H9 (cell line): Measurements from ENCODE around the gene MAGI1. TPM values are rescaled to one million over a fixed set of nuclear protein-coding genes. Genes with fewer than 3 reads are reported as not detected.

Source experiments
- DNase-seq: peaks from one replicate; pipeline ENCODE4 v3.0.0-alpha.2; 2017
- H2AFZ ChIP-seq: one replicate; pipeline ENCODE4 v1.6.1; 2013; ENCODE audit warnings: mild to moderate bottlenecking, low read length, control low read depth, moderate library complexity
- H2AK5ac ChIP-seq: 2 replicates; pipeline ENCODE4 v1.6.1; 2013; ENCODE audit warnings: low read length, control low read depth, mixed read lengths; ENCODE audit not compliant: insufficient read length
- H2BK120ac ChIP-seq: one replicate; pipeline ENCODE4 v1.6.1; 2013; ENCODE audit warnings: low read depth, mild to moderate bottlenecking, low read length, control low read depth, inconsistent platforms; ENCODE audit not compliant: poor library complexity, severe bottlenecking
- H2BK12ac ChIP-seq: 2 replicates; pipeline ENCODE4 v1.6.1; 2013; ENCODE audit warnings: low read length, control low read depth, mixed read lengths, low read depth; ENCODE audit not compliant: insufficient read length
- H2BK15ac ChIP-seq: 2 replicates; pipeline ENCODE4 v1.6.1; 2013; ENCODE audit warnings: low read depth, low read length, control low read depth
- H2BK20ac ChIP-seq: one replicate; pipeline ENCODE4 v1.6.1; 2013; ENCODE audit warnings: low read depth, mild to moderate bottlenecking, low read length, control low read depth, inconsistent platforms; ENCODE audit not compliant: poor library complexity, severe bottlenecking
- H2BK5ac ChIP-seq: 2 replicates; pipeline ENCODE4 v1.6.1; 2013; ENCODE audit warnings: low read length, control low read depth, mixed read lengths; ENCODE audit not compliant: insufficient read length
- H3K14ac ChIP-seq: 2 replicates; pipeline ENCODE4 v1.6.1; 2013; ENCODE audit warnings: low read length, control low read depth; ENCODE audit not compliant: insufficient read depth
- H3K18ac ChIP-seq: 2 replicates; pipeline ENCODE4 v1.6.1; 2013; ENCODE audit warnings: low read depth, mild to moderate bottlenecking, mixed read lengths, low read length, control low read depth; ENCODE audit not compliant: insufficient read length
- H3K23ac ChIP-seq: 2 replicates; pipeline ENCODE4 v1.6.1; 2013; ENCODE audit warnings: low read length, control low read depth, mixed read lengths, low read depth; ENCODE audit not compliant: insufficient read length
- H3K23me2 ChIP-seq: 2 replicates; pipeline ENCODE4 v1.6.1; 2013; ENCODE audit warnings: low read depth, mild to moderate bottlenecking, mixed read lengths, low read length, control low read depth; ENCODE audit not compliant: insufficient read length, poor library complexity, severe bottlenecking
- H3K27ac ChIP-seq: 2 replicates; pipeline ENCODE4 v1.5.1; 2013; ENCODE audit warnings: low read length, control low read depth, mixed read lengths, low read depth; ENCODE audit not compliant: insufficient read length
- H3K27me3 ChIP-seq: 2 replicates; pipeline ENCODE4 v1.6.1; 2013; ENCODE audit warnings: low read length, control low read depth, inconsistent platforms; ENCODE audit not compliant: insufficient read depth
- H3K4ac ChIP-seq: 2 replicates; pipeline ENCODE4 v1.6.1; 2013; ENCODE audit warnings: low read depth, mild to moderate bottlenecking, control low read depth, inconsistent platforms, low read length, moderate library complexity
- H3K4me1 ChIP-seq: 2 replicates; pipeline ENCODE4 v1.6.1; 2013; ENCODE audit warnings: low read length, control low read depth, inconsistent platforms; ENCODE audit not compliant: insufficient read depth
- H3K4me2 ChIP-seq: 2 replicates; pipeline ENCODE4 v1.6.1; 2013; ENCODE audit warnings: low read length, control low read depth, mixed read lengths; ENCODE audit not compliant: insufficient read length, insufficient read depth
- H3K56ac ChIP-seq: 2 replicates; pipeline ENCODE4 v1.6.1; 2013; ENCODE audit warnings: low read depth, mild to moderate bottlenecking, mixed read lengths, low read length, control low read depth; ENCODE audit not compliant: insufficient read length
- H3K79me1 ChIP-seq: 2 replicates; pipeline ENCODE4 v1.6.1; 2013; ENCODE audit warnings: low read depth, mild to moderate bottlenecking, moderate library complexity, low read length, control low read depth, inconsistent platforms; ENCODE audit not compliant: insufficient read depth, poor library complexity, severe bottlenecking
- H3K79me2 ChIP-seq: 2 replicates; pipeline ENCODE4 v1.6.1; 2013; ENCODE audit warnings: low read length, control low read depth, inconsistent platforms; ENCODE audit not compliant: insufficient read depth
- H3K9ac ChIP-seq: 2 replicates; pipeline ENCODE4 v1.6.1; 2013; ENCODE audit warnings: low read length, control low read depth, mixed read lengths; ENCODE audit not compliant: insufficient read length; ENCODE audit errors: extremely low read depth
- H3K9me3 ChIP-seq: one replicate; pipeline ENCODE4 v1.6.1; 2013; ENCODE audit warnings: low read depth, low read length, inconsistent platforms; ENCODE audit not compliant: control insufficient read depth
- H3T11ph ChIP-seq: one replicate; pipeline ENCODE4 v1.6.1; 2013; ENCODE audit warnings: mild to moderate bottlenecking, low read length, control low read depth, inconsistent platforms
- H4K20me1 ChIP-seq: one replicate; pipeline ENCODE4 v1.6.1; 2013; ENCODE audit not compliant: control insufficient read depth, insufficient read length, insufficient read depth
- H4K5ac ChIP-seq: 2 replicates; pipeline ENCODE4 v1.6.1; 2013; ENCODE audit warnings: low read depth, mild to moderate bottlenecking, mixed read lengths, low read length, control low read depth; ENCODE audit not compliant: insufficient read length
- H4K8ac ChIP-seq: replicated peaks from 2 replicates; pipeline ENCODE4 v1.6.1; 2013; ENCODE audit warnings: low read length, control low read depth, mixed read lengths, low read depth; ENCODE audit not compliant: insufficient read length
- H4K91ac ChIP-seq: 2 replicates; pipeline ENCODE4 v1.6.1; 2013; ENCODE audit warnings: low read depth, mild to moderate bottlenecking, moderate library complexity, mixed read lengths, low read length, control low read depth; ENCODE audit not compliant: insufficient read length
- H3K27ac Mint-ChIP-seq, 3 experiments: 2 replicates in 2 of 3; 3 replicates in 1 of 3; pipeline ENCODE4 v1.8.0; 2020 to 2021; ENCODE audit warnings: mixed read lengths in 3 of 3, mild to moderate bottlenecking in 1 of 3, moderate library complexity in 1 of 3
- H3K27me3 Mint-ChIP-seq: 2 replicates; pipeline ENCODE4 v1.8.0; 2021; ENCODE audit warnings: low read depth, mild to moderate bottlenecking, moderate library complexity, mixed read lengths
- H3K36me3 Mint-ChIP-seq, 3 experiments: 2 replicates in 2 of 3; 3 replicates in 1 of 3; pipeline ENCODE4 v1.8.0; 2020 to 2021; ENCODE audit warnings: low read depth in 3 of 3, mixed read lengths in 3 of 3; ENCODE audit not compliant: insufficient read depth in 1 of 3
- H3K4me1 Mint-ChIP-seq, 2 experiments: 2 replicates each; pipeline ENCODE4 v1.8.0; 2020; ENCODE audit warnings: mixed read lengths in 2 of 2
- H3K4me3 Mint-ChIP-seq, 2 experiments: 2 replicates in 1 of 2; 3 replicates in 1 of 2; pipeline ENCODE4 v1.8.0; 2020 to 2021; ENCODE audit warnings: mild to moderate bottlenecking in 2 of 2, mixed read lengths in 2 of 2, moderate library complexity in 1 of 2
- H3K9me3 Mint-ChIP-seq, 2 experiments: 2 replicates in 1 of 2; 3 replicates in 1 of 2; pipeline ENCODE4 v1.8.0; 2020; ENCODE audit warnings: mild to moderate bottlenecking in 2 of 2, mixed read lengths in 2 of 2, moderate library complexity in 1 of 2
- WGBS: extraction: QIAGEN DNeasy Blood & Tissue Kit; methylation state at CpG from one replicate; pipeline ENCODE4 v1.1.7; 2013; ENCODE audit warnings: missing lambda C conversion rate, low lambda C conversion rate, mixed read lengths; ENCODE audit not compliant: insufficient read length; ENCODE audit errors: extremely low coverage; 5-methylcytosine and 5-hydroxymethylcytosine counted together
- total RNA-seq: library from RNA; stranded (reverse); gene quantifications from 2 replicates; pipeline ENCODE4 v1.2.1, GENCODE V29; 2021
- TF ChIP-seq, protein P1 (sequence below): fragments of 200-600 bp; sonication (generic); conservative IDR thresholded peaks from 3 replicates; pipeline ENCODE4 v1.8.0; 2021; ENCODE audit warnings: antibody characterized with exemption, mild to moderate bottlenecking

Gene MAGI1
- total RNA-seq, 1 experiment from 2014 or later = 65.7 TPM

DNA sequence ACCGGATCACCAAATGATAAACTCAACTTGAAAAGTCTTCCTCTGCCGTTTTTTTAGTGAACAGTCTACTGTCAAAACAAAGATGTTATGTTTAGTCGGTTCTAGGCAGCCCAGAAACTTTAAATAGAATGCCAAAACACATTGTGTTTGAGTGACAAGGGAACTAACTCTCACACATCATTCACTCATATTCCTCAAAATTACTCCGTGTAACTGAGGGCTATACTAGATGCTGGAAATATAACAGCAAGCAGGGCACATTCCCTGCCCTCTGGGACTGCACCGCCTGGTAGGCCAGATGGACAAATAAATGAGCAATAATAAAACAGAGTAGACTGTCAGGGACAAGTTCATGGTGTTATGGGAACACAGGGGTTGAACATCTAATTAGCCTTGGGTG is 251.4 kb downstream of the MAGI1 start:
- H3K4me1 Mint-ChIP-seq = peaks cover 4 to 8% of the 10 kb centered on the region in 2 experiments; a peak in 1 of 4 replicates

More for the DNA sequence above, 251.4 kb downstream of the MAGI1 start:
- Histone ChIP-seq H4K91ac (no peak overlapping the region), H3K4ac (no peak overlapping the region), H3K56ac (no peak overlapping the region), H3T11ph (no peak overlapping the region), H4K8ac (no peak overlapping the region), H3K79me1 (no peaks in the 10 kb centered on the region), H2AK5ac (no peak overlapping the region), H3K4me1 (no peaks in the 10 kb centered on the region), H3K23me2 (no peaks in the 10 kb centered on the region), H3K9ac (no peak overlapping the region), H2BK15ac (no peak overlapping the region), H3K18ac (no peak overlapping the region), H4K5ac (no peak overlapping the region), H2AFZ (no peak overlapping the region), H2BK5ac (no peak overlapping the region), H2BK120ac (no peak overlapping the region), H3K23ac (no peak overlapping the region), H2BK20ac (no peak overlapping the region), H3K4me2 (no peak overlapping the region), H3K27ac (no peak overlapping the region), H3K27me3 (no peaks in the 10 kb centered on the region), H4K20me1 (no peaks in the 10 kb centered on the region), H3K9me3 (no peaks in the 10 kb centered on the region), H2BK12ac (no peak overlapping the region), H3K79me2 (no peaks in the 10 kb centered on the region), H3K14ac (no peak overlapping the region)
- no peak for DNase-seq
- no peaks in the 10 kb centered on the region for H3K27me3 Mint-ChIP-seq
- TF ChIP-seq, protein P1, sequence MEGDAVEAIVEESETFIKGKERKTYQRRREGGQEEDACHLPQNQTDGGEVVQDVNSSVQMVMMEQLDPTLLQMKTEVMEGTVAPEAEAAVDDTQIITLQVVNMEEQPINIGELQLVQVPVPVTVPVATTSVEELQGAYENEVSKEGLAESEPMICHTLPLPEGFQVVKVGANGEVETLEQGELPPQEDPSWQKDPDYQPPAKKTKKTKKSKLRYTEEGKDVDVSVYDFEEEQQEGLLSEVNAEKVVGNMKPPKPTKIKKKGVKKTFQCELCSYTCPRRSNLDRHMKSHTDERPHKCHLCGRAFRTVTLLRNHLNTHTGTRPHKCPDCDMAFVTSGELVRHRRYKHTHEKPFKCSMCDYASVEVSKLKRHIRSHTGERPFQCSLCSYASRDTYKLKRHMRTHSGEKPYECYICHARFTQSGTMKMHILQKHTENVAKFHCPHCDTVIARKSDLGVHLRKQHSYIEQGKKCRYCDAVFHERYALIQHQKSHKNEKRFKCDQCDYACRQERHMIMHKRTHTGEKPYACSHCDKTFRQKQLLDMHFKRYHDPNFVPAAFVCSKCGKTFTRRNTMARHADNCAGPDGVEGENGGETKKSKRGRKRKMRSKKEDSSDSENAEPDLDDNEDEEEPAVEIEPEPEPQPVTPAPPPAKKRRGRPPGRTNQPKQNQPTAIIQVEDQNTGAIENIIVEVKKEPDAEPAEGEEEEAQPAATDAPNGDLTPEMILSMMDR = no peak
- no peaks in the 10 kb centered on the region for H3K9me3 Mint-ChIP-seq
- no peak overlapping the region for H3K4me3 Mint-ChIP-seq
- H3K27ac Mint-ChIP-seq = no peak overlapping the region
- no peaks in the 10 kb centered on the region for H3K36me3 Mint-ChIP-seq
- no CpG with 5 or more reads among the region's 5 CpGs for WGBS
